T-cell (primary cell): ENCODE measurements around the gene AGBL5. TPM values are rescaled to one million over a fixed set of nuclear protein-coding genes. Genes with fewer than 3 reads are reported as not detected.

Source experiments
- ATAC-seq, 4 experiments: fragments of 200-7000 bp in 3 of 4; fragments of 150-1000 bp in 1 of 4; cut with Tn5 transposase; replicated peaks in 1 of 4; 1 replicate in 3 of 4; 2 replicates in 1 of 4; pipeline ENCODE4 v1.10.0; 2021; ENCODE audit warnings: moderate library complexity in 3 of 4, mild to moderate bottlenecking in 2 of 4, moderate number of reproducible peaks in 1 of 4
- CTCF ChIA-PET, 2 donors: fragments of 300-600 bp; sonication (Branson Sonifier 250); formaldehyde crosslinking; loops; one replicate each; lab custom pipeline; 2022; ENCODE audit warnings: antibody characterized with exemption in 2 of 2; lab: Charles Lee
- POLR2A ChIA-PET, 2 donors: fragments of 300-600 bp; sonication (Branson Sonifier 250); formaldehyde crosslinking; loops; one replicate each; lab custom pipeline; 2022; ENCODE audit warnings: antibody characterized with exemption in 2 of 2; lab: Charles Lee
- DNase-seq, 35 experiments: peaks; one replicate each; pipeline versions ENCODE4 v3.0.0 to v3.0.0-alpha.2; 2013 to 2023
- H3K27ac ChIP-seq: one replicate; pipeline ENCODE4 v1.5.1; 2013; ENCODE audit warnings: low read length
- H3K27me3 ChIP-seq, 2 experiments: replicated peaks in 1 of 2; 1 replicate in 1 of 2; 2 replicates in 1 of 2; pipeline versions ENCODE4 v1.6.1 to v1.7.0; 2013; ENCODE audit warnings: low read length in 1 of 2, mixed read lengths in 1 of 2; ENCODE audit not compliant: control insufficient read depth in 2 of 2, insufficient read depth in 2 of 2; ENCODE audit errors: extremely low read depth in 1 of 2
- H3K36me3 ChIP-seq, 2 donors: 1 replicate in 1 of 2; 2 replicates in 1 of 2; pipeline versions ENCODE4 v1.6.1 to v1.7.0; 2013; ENCODE audit warnings: low read length in 1 of 2; ENCODE audit not compliant: control insufficient read depth in 2 of 2, insufficient read depth in 1 of 2; ENCODE audit errors: extremely low read depth in 1 of 2
- H3K4me1 ChIP-seq, 2 experiments: 1 replicate in 1 of 2; 2 replicates in 1 of 2; pipeline versions ENCODE4 v1.6.1 to v1.7.0; 2013; ENCODE audit warnings: low read length in 2 of 2, mixed read lengths in 1 of 2; ENCODE audit not compliant: insufficient read depth in 2 of 2, control insufficient read depth in 1 of 2; ENCODE audit errors: extremely low read depth in 1 of 2
- H3K4me3 ChIP-seq, 2 donors: 1 replicate in 1 of 2; 2 replicates in 1 of 2; pipeline versions ENCODE4 v1.5.1 to v1.7.0; 2013; ENCODE audit warnings: mild to moderate bottlenecking in 2 of 2, low read length in 1 of 2, moderate library complexity in 1 of 2; ENCODE audit not compliant: control insufficient read depth in 1 of 2; ENCODE audit errors: extremely low read depth in 1 of 2
- H3K9me3 ChIP-seq: 2 replicates; pipeline ENCODE4 v1.7.0; 2013
- H3K27ac Mint-ChIP-seq, 2 donors: one replicate each; pipeline ENCODE4 v1.8.0; 2020 to 2021; ENCODE audit warnings: mild to moderate bottlenecking in 2 of 2, mixed read lengths in 2 of 2
- H3K27me3 Mint-ChIP-seq, 2 donors: one replicate each; pipeline ENCODE4 v1.8.0; 2021 to 2022; ENCODE audit warnings: mixed read lengths in 2 of 2
- H3K36me3 Mint-ChIP-seq: one replicate; pipeline ENCODE4 v1.8.0; 2021; ENCODE audit warnings: mixed read lengths
- H3K4me1 Mint-ChIP-seq, 3 donors: one replicate each; pipeline ENCODE4 v1.8.0; 2020 to 2022; ENCODE audit warnings: mixed read lengths in 3 of 3, mild to moderate bottlenecking in 1 of 3
- H3K4me3 Mint-ChIP-seq, 3 donors: one replicate each; pipeline ENCODE4 v1.8.0; 2020 to 2022; ENCODE audit warnings: mild to moderate bottlenecking in 3 of 3, mixed read lengths in 3 of 3, moderate library complexity in 3 of 3
- H3K9me3 Mint-ChIP-seq, 3 donors: one replicate each; pipeline ENCODE4 v1.8.0; 2020 to 2022; ENCODE audit warnings: mixed read lengths in 3 of 3
- WGBS: methylation state at CpG from one replicate; pipeline ENCODE4 v1.1.5; 2013; ENCODE audit warnings: missing lambda C conversion rate; ENCODE audit not compliant: insufficient coverage; 5-methylcytosine and 5-hydroxymethylcytosine counted together
- total RNA-seq, 35 experiments: library from RNA in 6 of 35; stranded (reverse) in 6 of 35; fragments of 120-200 nt in 1 of 35; gene quantifications; one replicate each; pipeline versions ENCODE4 v1.2.1 to v1.2.4 and lab custom pipeline; 2013 to 2026

The AGBL5 gene
- total RNA-seq, 5 donors from 2014 or later (not counting 1 experiment from before 2014, with no cell fraction given) = 9.5 to 13.3 (median 11.2) TPM

- Histone ChIP-seq H3K9me3 (no peaks in the 10 kb centered on the region), H3K27ac (no peak overlapping the region), H3K4me3 (no peak overlapping the region), H3K36me3 (peaks cover 9 to 31% of the 10 kb centered on the region in 2 donors), H3K4me1 (peaks cover 4 to 17% of the 10 kb centered on the region in 2 experiments), H3K27me3 (no peaks in the 10 kb centered on the region)
- 85% methylated on average over 2 of the region's 3 CpGs for WGBS
- POLR2A ChIA-PET = interaction anchor here in 1 of 2 donors (0.5 to 0.6 kb wide), 2 partner anchors 25 kb away, joined by 3 to 5 read pairs; no protein-coding TSS in a partner anchor
- peaks cover 21% of the 10 kb centered on the region for H3K36me3 Mint-ChIP-seq
- ATAC-seq = no peak
- CTCF ChIA-PET = interaction anchor here in 1 of 2 donors (0.8 kb wide), 1 partner anchor 16 kb away, joined by 3 read pairs; no protein-coding TSS in a partner anchor
- H3K27me3 Mint-ChIP-seq = no peaks in the 10 kb centered on the region
- no peak overlapping the region for H3K4me3 Mint-ChIP-seq
- H3K4me1 Mint-ChIP-seq = peaks cover 37 to 51% (median 48%) of the 10 kb centered on the region in 3 donors
- no peak overlapping the region for H3K27ac Mint-ChIP-seq
- no peak for DNase-seq
- H3K9me3 Mint-ChIP-seq = no peaks in the 10 kb centered on the region
These were observed 13.7 kb downstream of the AGBL5 start for GRCh38 chr2:27065128-27065527.

GRCh38 chr2:27067385-27067784 lies 15.9 kb downstream of the AGBL5 start:
- Histone ChIP-seq H3K36me3 (peaks cover 9 to 36% of the 10 kb centered on the region in 2 donors), H3K27ac (no peak overlapping the region), H3K4me1 (peaks cover 8 to 34% of the 10 kb centered on the region in 2 experiments), H3K4me3 (no peak overlapping the region), H3K9me3 (no peaks in the 10 kb centered on the region), H3K27me3 (no peaks in the 10 kb centered on the region)
- H3K9me3 Mint-ChIP-seq = no peaks in the 10 kb centered on the region
- peaks cover 52 to 63% (median 63%) of the 10 kb centered on the region in 3 donors for H3K4me1 Mint-ChIP-seq
- H3K4me3 Mint-ChIP-seq = no peak overlapping the region
- ATAC-seq = no peak
- CTCF ChIA-PET = interaction anchor here in 1 of 2 donors (0.6 to 2.2 kb wide), 2 partner anchors 15 to 32 kb away, joined by 3 to 5 read pairs; no protein-coding TSS in a partner anchor
- peaks cover 21% of the 10 kb centered on the region for H3K36me3 Mint-ChIP-seq
- H3K27me3 Mint-ChIP-seq = no peaks in the 10 kb centered on the region
- 91% methylated on average over 4 of the region's 5 CpGs for WGBS
- DNase-seq = no peak
- POLR2A ChIA-PET = interaction anchor here in 1 of 2 donors (0.7 kb wide), 1 partner anchor 255 kb away, joined by 3 read pairs; no protein-coding TSS in a partner anchor
- H3K27ac Mint-ChIP-seq = no peak overlapping the region

GRCh38 chr2:27069436-27069835 lies 18.0 kb downstream of the AGBL5 start:
- no peaks in the 10 kb centered on the region for H3K9me3 Mint-ChIP-seq
- peak overlapping the region; percentile 60 to 96 (median 89) for H3K4me3 Mint-ChIP-seq
- Histone ChIP-seq H3K9me3 (no peaks in the 10 kb centered on the region), H3K4me3 (no peak overlapping the region), H3K27ac (no peak overlapping the region), H3K4me1 (peaks cover 12 to 46% of the 10 kb centered on the region in 2 experiments), H3K36me3 (peaks cover 9 to 31% of the 10 kb centered on the region in 2 donors), H3K27me3 (no peaks in the 10 kb centered on the region)
- peaks cover 21% of the 10 kb centered on the region for H3K36me3 Mint-ChIP-seq
- ChIA-PET CTCF (no interaction called here), POLR2A (interaction anchor here in 1 of 2 donors (0.6 kb wide), 1 partner anchor 57 kb away, joined by 9 read pairs; no protein-coding TSS in a partner anchor)
- ATAC-seq = no peak
- H3K27me3 Mint-ChIP-seq = no peaks in the 10 kb centered on the region
- WGBS = 96% methylated on average over 6 of the region's 6 CpGs
- H3K4me1 Mint-ChIP-seq = peaks cover 62 to 70% (median 67%) of the 10 kb centered on the region in 3 donors
- DNase-seq = no peak
- H3K27ac Mint-ChIP-seq = peak overlapping the region; percentile 57 to 80

- ATAC-seq = no peak
- no peak for DNase-seq
- no peaks in the 10 kb centered on the region for H3K9me3 ChIP-seq
- Mint-ChIP-seq H3K9me3 (no peaks in the 10 kb centered on the region), H3K4me1 (peaks cover 67 to 76% (median 73%) of the 10 kb centered on the region in 3 donors), H3K4me3 (peak overlapping the region; percentile 89 to 96 (median 96)), H3K27me3 (no peaks in the 10 kb centered on the region), H3K36me3 (peaks cover 21% of the 10 kb centered on the region), H3K27ac (peak overlapping the region; percentile 80 to 96)
- peak overlapping the region; percentile 78 for H3K27ac ChIP-seq
- H3K36me3 ChIP-seq = peaks cover 9 to 30% of the 10 kb centered on the region in 2 donors
- no peaks in the 10 kb centered on the region for H3K27me3 ChIP-seq
- no CpG with 5 or more reads among the region's 8 CpGs for WGBS
- H3K4me1 ChIP-seq = peaks cover 17 to 53% of the 10 kb centered on the region in 2 experiments
- POLR2A ChIA-PET = interaction anchor here in 1 of 2 donors (0.9 kb wide), 1 partner anchor 15 kb away, joined by 3 read pairs; no protein-coding TSS in a partner anchor
- H3K4me3 ChIP-seq = peak overlapping the region; percentile 10 to 93
- CTCF ChIA-PET = interaction anchor here in 1 of 2 donors (0.7 kb wide), 1 partner anchor 19 kb away, joined by 3 read pairs; no protein-coding TSS in a partner anchor
These were observed 18.6 kb downstream of the AGBL5 start for GRCh38 chr2:27069961-27070618.

DNA sequence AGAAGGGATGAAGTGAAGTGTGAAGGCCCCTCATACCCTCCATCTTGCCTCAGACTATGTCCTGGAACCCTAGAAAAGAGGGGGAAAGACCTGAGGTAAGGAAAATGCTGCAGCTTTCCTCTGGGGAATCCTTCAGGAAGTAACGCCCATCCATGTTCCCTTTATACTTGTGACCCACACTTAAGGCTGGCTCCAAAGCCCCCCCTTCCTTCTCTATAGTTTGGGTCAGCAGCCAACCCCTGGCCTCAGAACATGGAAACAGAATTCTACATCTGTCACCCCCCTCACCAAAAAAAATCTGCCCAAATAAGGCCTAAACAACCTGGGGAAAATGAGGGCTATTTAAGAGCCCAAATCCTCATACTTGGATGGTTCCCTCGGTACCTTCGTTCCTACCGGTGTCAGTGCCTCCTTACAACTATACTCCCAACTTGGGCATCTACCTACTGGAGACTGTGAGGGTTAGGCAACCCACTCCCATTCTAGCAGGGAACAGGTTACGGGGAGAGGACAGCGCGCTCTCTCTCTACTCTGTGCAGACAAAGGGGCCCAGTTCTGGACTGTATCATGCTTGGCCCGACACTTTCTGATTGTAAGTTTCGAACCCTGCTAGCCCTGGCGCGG lies 19.3 kb downstream of the AGBL5 start:
- Mint-ChIP-seq H3K36me3 (peaks cover 18% of the 10 kb centered on the region), H3K27me3 (no peaks in the 10 kb centered on the region), H3K4me1 (peaks cover 68 to 78% (median 76%) of the 10 kb centered on the region in 3 donors), H3K27ac (peak overlapping the region; percentile 96), H3K4me3 (peak overlapping the region; percentile 89 to 96 (median 96)), H3K9me3 (no peaks in the 10 kb centered on the region)
- WGBS = 0% methylated on average over 10 of the region's 11 CpGs
- DNase-seq (no peak), ATAC-seq (no peak)
- Histone ChIP-seq H3K27ac (peak overlapping the region; percentile 78), H3K9me3 (no peaks in the 10 kb centered on the region), H3K27me3 (no peaks in the 10 kb centered on the region), H3K4me1 (peaks cover 20 to 59% of the 10 kb centered on the region in 2 experiments), H3K4me3 (peak overlapping the region; percentile 91 to 93), H3K36me3 (peaks cover 9 to 26% of the 10 kb centered on the region in 2 donors)
- ChIA-PET POLR2A (interaction anchor here (0.6 to 1.1 kb wide), 5 partner anchors 16 to 1795 kb away, joined by 3 to 12 read pairs (median 4); partner anchors contain the start of gene AGBL5 (in 1 of the 2)), CTCF (interaction anchor here in 1 of 2 donors (0.7 to 1.8 kb wide), 4 partner anchors 10 to 20 kb away, joined by 3 to 9 read pairs (median 6); partner anchors contain the start of genes AGBL5 and KHK)
